ENCODE measurements around the gene TP53BP1.

Gene TP53BP1

DNA sequence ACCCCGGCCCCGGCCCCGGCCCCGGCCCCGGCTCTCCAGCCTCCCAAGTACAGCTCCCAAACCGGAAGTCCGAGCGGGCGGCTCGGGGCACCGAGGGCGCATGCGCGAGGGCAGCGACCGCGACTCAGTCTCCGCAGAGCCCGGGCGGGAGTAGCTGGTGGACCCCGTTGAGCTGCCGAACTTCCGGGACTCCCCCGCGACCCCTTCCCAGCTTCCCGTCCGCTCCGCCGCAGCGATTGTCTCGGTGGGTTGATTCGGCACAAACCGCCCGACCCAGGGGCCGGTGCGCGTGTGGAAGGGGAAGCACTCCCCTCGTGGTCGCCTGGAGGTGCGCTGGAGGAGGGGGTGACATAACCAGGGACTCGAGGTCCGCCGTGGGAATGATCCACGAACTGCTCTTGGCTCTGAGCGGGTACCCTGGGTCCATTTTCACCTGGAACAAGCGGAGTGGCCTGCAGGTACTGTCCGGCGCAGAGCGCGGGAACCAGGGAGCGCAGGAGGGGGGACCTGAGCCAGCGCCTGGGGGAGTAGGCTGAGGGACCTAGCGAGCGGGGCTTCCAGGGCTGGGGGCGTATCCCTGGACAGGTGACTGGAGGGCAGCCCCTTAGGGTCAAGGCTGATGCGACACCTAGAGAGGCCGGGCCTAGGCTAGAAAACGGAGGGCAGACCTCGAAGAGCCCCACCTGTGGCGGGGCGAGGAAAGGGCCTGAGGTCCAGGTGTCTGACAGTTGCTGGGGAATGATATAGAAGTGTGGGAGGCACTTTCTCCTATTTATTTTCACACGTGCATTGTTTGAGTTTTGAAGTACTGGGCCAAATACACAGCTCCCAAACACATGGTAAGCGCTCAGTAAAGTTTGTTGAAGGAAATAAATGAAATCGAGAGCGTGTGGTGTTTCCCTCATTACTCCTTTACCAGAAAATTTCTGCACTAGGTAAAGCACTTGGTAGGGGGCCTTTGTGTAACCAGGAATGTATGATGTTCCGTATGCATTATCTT is 121.7 kb downstream of the TP53BP1 start, which contains the start of the genes TUBGCP4 and ZSCAN29:
TUBGCP4 (plus strand) TSS at position 127 of the 1,000 bp plus-strand sequence; CDS start at position 381, 254 bp downstream.
ZSCAN29 (minus strand) TSS at position 69 of the 1,000 bp plus-strand sequence. CDS start 1,130 bp downstream, outside the sequence.
- Histone ChIP-seq H3K4me1 (ENCODE audit: low read length) (peaks cover 18% of the 10 kb centered on the region), H3K27me3 (replicated peaks; ENCODE audit: insufficient read depth, low read length) (no peaks in the 10 kb centered on the region), H3K36me3 (replicated peaks; ENCODE audit: insufficient read depth, low read length) (no peaks in the 10 kb centered on the region; the same call in 1 of the 2 replicates), H3K9me2 (replicated peaks; ENCODE audit: insufficient read depth, low read length) (no peaks in the 10 kb centered on the region), H3K27ac (ENCODE audit: low read length) (peak within 1 kb of the TSS; percentile 26; the same call in 1 of the 2 replicates), H3K9ac (ENCODE audit: low read length) (peak within 1 kb of the TSS; percentile 85), H3F3A (ENCODE audit: insufficient read depth, low read length) (no peaks in the 10 kb centered on the region), H3K4me2 (ENCODE audit: low read depth, low read length) (peak within 1 kb of the TSS; percentile 98), H3K9me3 (replicated peaks; ENCODE audit: insufficient read depth, low read length) (no peaks in the 10 kb centered on the region), H3K4me3 (ENCODE audit: low read length) (peak within 1 kb of the TSS; percentile 81), H3K79me2 (ENCODE audit: low read length) (peaks cover 67% of the 10 kb centered on the region), H2AFZ (ENCODE audit: low read length) (peak within 1 kb of the TSS; percentile 98), H4K20me1 (ENCODE audit: insufficient read depth, low read length) (0 out of 2 replicates have a peak, but pooled peaks cover 5% of the 10 kb centered on the region)
- TF ChIP-seq EZH2 (optimal IDR thresholded peaks at IDR 0.05; ENCODE audit: low read depth, low read length), result no peak
- TF ChIP-seq EZH2phosphoT487 (IDR thresholded peaks at IDR 0.05; ENCODE audit: low read length), result no peak
- peak; percentile 62 for TF ChIP-seq CTCF (IDR thresholded peaks at IDR 0.05; ENCODE audit: low read length)
- peak; percentile 86 for DNase-seq

DNA sequence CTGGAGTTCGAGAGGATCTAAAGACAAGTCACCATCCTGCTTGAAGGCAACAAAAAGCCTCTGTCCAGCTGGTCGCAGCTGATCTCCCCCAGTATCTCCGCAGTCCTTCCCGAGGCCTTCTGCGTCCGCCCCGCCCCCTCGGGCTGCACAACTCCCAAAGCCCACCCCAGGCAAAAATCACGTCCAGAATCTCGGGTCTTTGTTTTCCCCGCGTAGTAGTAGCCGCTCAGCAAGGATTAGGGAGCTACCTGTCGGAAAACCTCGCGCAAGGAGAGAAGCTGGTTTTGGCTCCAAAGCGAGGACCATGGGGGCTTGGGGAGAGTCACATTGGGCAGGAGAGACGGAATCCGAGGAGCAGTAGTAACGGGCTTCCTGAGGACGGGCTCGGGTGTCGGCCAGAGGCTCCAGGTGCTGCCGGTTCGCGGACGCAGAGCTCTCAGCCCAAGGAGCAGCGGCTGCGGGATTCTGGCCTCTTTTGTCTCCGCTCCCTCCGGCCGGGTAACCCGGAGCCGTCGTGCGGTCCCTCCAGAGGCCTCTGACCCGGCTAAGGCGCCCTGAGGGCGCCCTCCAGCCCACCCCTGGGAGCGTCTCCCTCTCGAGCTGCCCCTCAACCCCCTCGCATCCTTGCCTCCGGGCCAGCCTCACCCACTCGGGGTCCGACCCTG is 122.5 kb downstream of the TP53BP1 start:
- H3K9me3 ChIP-seq (replicated peaks; ENCODE audit: insufficient read depth, low read length), result no peaks in the 10 kb centered on the region
- no peaks in the 10 kb centered on the region for H3K27me3 ChIP-seq (replicated peaks; ENCODE audit: insufficient read depth, low read length)
- H4K20me1 ChIP-seq (ENCODE audit: insufficient read depth, low read length), result 0 out of 2 replicates have a peak, but pooled peaks cover 5% of the 10 kb centered on the region
- H3K4me3 ChIP-seq (ENCODE audit: low read length), result peak overlapping the region; percentile 81
- H3F3A ChIP-seq (ENCODE audit: insufficient read depth, low read length), result no peaks in the 10 kb centered on the region
- peaks cover 60% of the 10 kb centered on the region for H3K79me2 ChIP-seq (ENCODE audit: low read length)
- H3K27ac ChIP-seq (ENCODE audit: low read length), result no peak overlapping the region
- no peak for TF ChIP-seq CTCF (IDR thresholded peaks at IDR 0.05; ENCODE audit: low read length)
- TF ChIP-seq EZH2phosphoT487 (IDR thresholded peaks at IDR 0.05; ENCODE audit: low read length), result no peak
- TF ChIP-seq EZH2 (optimal IDR thresholded peaks at IDR 0.05; ENCODE audit: low read depth, low read length), result no peak
- H3K36me3 ChIP-seq (replicated peaks; ENCODE audit: insufficient read depth, low read length), result no peaks in the 10 kb centered on the region; the same call in 1 of the 2 replicates
- H3K9me2 ChIP-seq (replicated peaks; ENCODE audit: insufficient read depth, low read length), result no peaks in the 10 kb centered on the region
- H2AFZ ChIP-seq (ENCODE audit: low read length), result peak overlapping the region; percentile 98
- H3K9ac ChIP-seq (ENCODE audit: low read length), result peak overlapping the region; percentile 85
- no peak for DNase-seq
- H3K4me2 ChIP-seq (ENCODE audit: low read depth, low read length), result peak overlapping the region; percentile 98
- H3K4me1 ChIP-seq (ENCODE audit: low read length), result peaks cover 18% of the 10 kb centered on the region

GRCh38 chr15:43361313-43361903 is 131.5 kb downstream of the TP53BP1 start:
- DNase-seq, result no peak
- Histone ChIP-seq H3K4me2 (ENCODE audit: low read depth, low read length) (no peak overlapping the region), H3K36me3 (replicated peaks; ENCODE audit: insufficient read depth, low read length) (peaks cover 28% of the 10 kb centered on the region), H3K9ac (ENCODE audit: low read length) (no peak overlapping the region), H3K9me2 (replicated peaks; ENCODE audit: insufficient read depth, low read length) (no peaks in the 10 kb centered on the region), H3F3A (ENCODE audit: insufficient read depth, low read length) (no peaks in the 10 kb centered on the region), H4K20me1 (ENCODE audit: insufficient read depth, low read length) (no peaks in the 10 kb centered on the region), H3K4me1 (ENCODE audit: low read length) (no peaks in the 10 kb centered on the region), H3K27ac (ENCODE audit: low read length) (no peak overlapping the region), H3K9me3 (replicated peaks; ENCODE audit: insufficient read depth, low read length) (no peaks in the 10 kb centered on the region), H3K27me3 (replicated peaks; ENCODE audit: insufficient read depth, low read length) (no peaks in the 10 kb centered on the region), H3K79me2 (ENCODE audit: low read length) (no peaks in the 10 kb centered on the region), H2AFZ (ENCODE audit: low read length) (no peak overlapping the region), H3K4me3 (ENCODE audit: low read length) (no peak overlapping the region)
- no peak for TF ChIP-seq EZH2 (optimal IDR thresholded peaks at IDR 0.05; ENCODE audit: low read depth, low read length)
- TF ChIP-seq CTCF (IDR thresholded peaks at IDR 0.05; ENCODE audit: low read length), result no peak
- no peak for TF ChIP-seq EZH2phosphoT487 (IDR thresholded peaks at IDR 0.05; ENCODE audit: low read length)
